Skeletal muscle tissue (tissue), 5 donors: ENCODE data around the gene PAPLN. TPM values are rescaled to one million over a fixed set of nuclear protein-coding genes. Genes with fewer than 3 reads are reported as not detected.
"Not testable (repeated sequence)": the region's sequence is repeated elsewhere in the genome, so short reads cannot be mapped to it uniquely, and the experiment has no call there.

ENCODE experiments used
- H3K27ac ChIP-seq: one replicate; pipeline ENCODE4 v1.7.0; 2013; ENCODE audit warnings: mild to moderate bottlenecking, low read depth, low read length, inconsistent platforms
- H3K27me3 ChIP-seq, 3 donors: one replicate each; pipeline ENCODE4 v1.7.0; 2013; ENCODE audit warnings: low read length in 3 of 3; ENCODE audit not compliant: control insufficient read depth in 3 of 3, insufficient read depth in 3 of 3
- H3K36me3 ChIP-seq, 3 donors: one replicate each; pipeline ENCODE4 v1.7.0; 2013; ENCODE audit warnings: low read length in 3 of 3; ENCODE audit not compliant: control insufficient read depth in 3 of 3, insufficient read depth in 3 of 3
- H3K4me1 ChIP-seq, 3 donors: one replicate each; pipeline ENCODE4 v1.7.0; 2013; ENCODE audit warnings: low read length in 3 of 3, mild to moderate bottlenecking in 3 of 3; ENCODE audit not compliant: control insufficient read depth in 3 of 3, insufficient read depth in 3 of 3
- H3K4me3 ChIP-seq, 3 donors: one replicate each; pipeline ENCODE4 v1.7.0; 2013; ENCODE audit warnings: low read length in 3 of 3
- H3K9ac ChIP-seq, 3 donors: one replicate each; pipeline ENCODE4 v1.7.0; 2013; ENCODE audit warnings: low read length in 3 of 3, mild to moderate bottlenecking in 3 of 3, moderate library complexity in 2 of 3, low read depth in 1 of 3
- H3K9me3 ChIP-seq, 3 donors: one replicate each; pipeline ENCODE4 v1.7.0; 2013; ENCODE audit warnings: low read length in 3 of 3; ENCODE audit not compliant: control insufficient read depth in 3 of 3
- small RNA-seq: library from RNA; depleted of rRNA; stranded (forward); fragments of <200 nt; gene quantifications from one replicate; pipeline ENCODE3, GENCODE V24; 2014
- total RNA-seq: library from RNA; depleted of rRNA; stranded (reverse); fragments of >200 nt; gene quantifications from one replicate; pipeline ENCODE4 v1.2.3, GENCODE V29; 2014
- donor health status: Osteomylitis.

Gene PAPLN
- total RNA-seq, 1 donor from 2014 or later: 1.6 TPM

GRCh38 chr14:73309207-73309606, 71.9 kb downstream of the PAPLN start:
- H3K27ac ChIP-seq, H3K9ac ChIP-seq, H3K4me1 ChIP-seq, H3K36me3 ChIP-seq, H3K9me3 ChIP-seq, H3K27me3 ChIP-seq, H3K4me3 ChIP-seq: not testable (repeated sequence)

DNA sequence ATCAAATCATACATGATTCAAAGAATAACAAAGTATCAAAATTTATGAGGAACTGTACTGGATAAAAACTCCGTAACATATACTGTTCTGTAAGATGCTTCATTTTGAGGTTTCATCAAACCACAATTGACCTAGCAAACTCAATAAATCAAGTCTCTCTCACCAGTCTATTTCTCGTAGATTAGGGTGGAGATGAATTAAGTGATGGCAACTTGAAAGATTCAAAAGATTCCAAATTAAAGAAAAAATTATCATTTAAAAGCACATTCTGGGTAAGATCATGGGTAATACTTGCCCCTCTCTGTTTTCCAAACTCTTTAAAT, 74.4 kb downstream of the PAPLN start:
- H3K9me3 ChIP-seq: no peaks in the 10 kb centered on the region

DNA sequence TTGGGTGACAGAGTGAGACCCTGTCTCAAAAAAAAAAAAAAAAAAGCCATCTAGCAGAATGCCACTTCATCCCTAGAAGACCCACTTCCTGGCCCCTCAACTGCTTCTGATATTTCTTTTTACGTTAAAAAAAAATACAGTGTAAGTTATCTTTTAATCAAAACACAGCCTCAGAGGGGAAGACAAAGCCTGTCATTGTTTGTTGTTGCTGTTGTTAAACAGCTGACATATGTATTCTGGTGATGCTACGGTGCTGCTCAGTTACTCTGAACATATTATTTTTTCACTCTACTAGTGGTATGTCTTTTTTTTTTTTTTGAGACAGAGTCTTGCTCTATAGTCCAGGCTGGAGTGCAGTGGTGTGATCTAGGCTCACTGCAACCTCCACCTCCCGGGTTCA, 75.4 kb downstream of the PAPLN start:
- H3K9ac ChIP-seq: no peak overlapping the region
- no peak overlapping the region for H3K27ac ChIP-seq

More for the DNA sequence above, 74.4 kb downstream of the PAPLN start:
- Histone ChIP-seq H3K36me3 (no peaks in the 10 kb centered on the region), H3K4me3 (no peak overlapping the region), H3K9ac (no peak overlapping the region), H3K4me1 (no peaks in the 10 kb centered on the region), H3K27ac (peak overlapping the region; percentile 19), H3K27me3 (no peaks in the 10 kb centered on the region)

DNA sequence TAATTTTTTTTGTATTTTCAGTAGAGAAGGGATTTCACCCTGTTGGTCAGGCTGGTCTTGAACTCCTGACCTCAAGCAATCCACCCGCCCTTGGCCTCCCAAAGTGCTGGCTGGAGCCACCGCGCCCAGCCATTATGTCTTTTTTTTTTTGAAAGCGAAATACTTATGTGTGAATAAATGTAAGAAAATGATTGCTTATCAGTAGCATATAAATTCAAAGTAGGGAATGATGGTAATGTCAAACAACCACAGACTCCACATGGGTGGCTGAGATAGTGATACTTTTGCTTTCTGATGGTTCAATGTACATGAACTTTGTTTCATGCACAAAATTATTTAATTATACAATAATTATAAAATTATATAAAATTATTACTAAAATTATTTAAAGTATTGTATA, 75.8 kb downstream of the PAPLN start:
- Histone ChIP-seq H3K9ac (no peak overlapping the region), H3K4me1 (no peaks in the 10 kb centered on the region), H3K4me3 (no peak overlapping the region), H3K27ac (no peak overlapping the region), H3K27me3 (no peaks in the 10 kb centered on the region), H3K36me3 (no peaks in the 10 kb centered on the region), H3K9me3 (no peaks in the 10 kb centered on the region)

More for the DNA sequence above, 75.4 kb downstream of the PAPLN start:
- Histone ChIP-seq H3K4me3 (no peak overlapping the region), H3K27me3 (no peaks in the 10 kb centered on the region), H3K36me3 (no peaks in the 10 kb centered on the region), H3K4me1 (no peaks in the 10 kb centered on the region), H3K9me3 (no peaks in the 10 kb centered on the region)

DNA sequence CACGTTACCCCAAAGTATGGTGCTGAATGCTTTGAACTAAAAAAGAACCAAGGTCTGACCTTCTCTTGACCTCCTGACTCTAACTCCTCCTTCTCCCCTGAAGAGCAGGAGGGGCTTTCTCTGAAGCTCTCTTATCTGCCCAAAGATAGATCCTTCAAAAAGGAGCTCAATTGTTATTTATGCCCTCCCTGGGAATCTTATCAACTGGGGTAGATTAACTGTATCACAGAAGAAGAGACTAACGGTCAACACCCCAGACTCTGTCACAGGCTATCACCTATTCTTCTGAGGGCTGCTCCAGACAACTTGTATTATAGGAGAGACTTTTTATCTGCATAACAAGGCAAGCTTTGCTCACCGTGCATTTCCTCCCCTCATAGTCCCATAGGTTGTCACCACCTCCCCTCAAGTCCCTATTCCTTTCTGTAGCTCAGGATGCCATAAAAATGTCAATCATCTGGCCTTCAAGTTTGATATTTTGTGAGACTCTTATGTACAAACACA, 86.6 kb downstream of the PAPLN start:
- no peaks in the 10 kb centered on the region for H3K4me1 ChIP-seq
- H3K27ac ChIP-seq: no peak overlapping the region
- no peak overlapping the region for H3K9ac ChIP-seq
- no peaks in the 10 kb centered on the region for H3K27me3 ChIP-seq
- H3K36me3 ChIP-seq: peaks cover 0 to 9% (median 3%) of the 10 kb centered on the region in 3 donors
- no peak overlapping the region for H3K4me3 ChIP-seq
- H3K9me3 ChIP-seq: no peaks in the 10 kb centered on the region

Small RNAs within 50 kb of the gene (small RNA-seq; reads per million reads assigned to genes)
- gene AC004858.1 (not detected), gene RNU6-419P (not detected)

Other genes starting within 250 kb of the PAPLN start
- 11.5 TPM for gene ZFYVE1, start 210.4 kb upstream of the PAPLN start, total RNA-seq
- 19.3 TPM for gene RBM25, start 179.0 kb upstream of the PAPLN start, total RNA-seq
- 35.0 TPM for gene PSEN1, start 101.0 kb upstream of the PAPLN start, total RNA-seq
- 17.2 TPM for gene NUMB, start 221.0 kb downstream of the PAPLN start, total RNA-seq